ENCODE data around the gene KNDC1. TPM values are rescaled to one million over a fixed set of nuclear protein-coding genes. Genes with fewer than 3 reads are reported as not detected.

KNDC1 gene
- polyA plus RNA-seq, 1 donor: 10.7 TPM

Other genes starting within 250 kb of the KNDC1 start
- 0.12 TPM for gene CFAP46, start 217.6 kb upstream of the KNDC1 start, polyA plus RNA-seq (ENCODE audit: insufficient read length)
- gene ADGRA1, start 72.3 kb upstream of the KNDC1 start, polyA plus RNA-seq (ENCODE audit: insufficient read length): 4.0 TPM
- not detected for gene UTF1, start 70.0 kb downstream of the KNDC1 start, polyA plus RNA-seq (ENCODE audit: insufficient read length)
- 0.22 TPM for gene VENTX, start 77.6 kb downstream of the KNDC1 start, polyA plus RNA-seq (ENCODE audit: insufficient read length)
- gene ADAM8, start 116.6 kb downstream of the KNDC1 start, polyA plus RNA-seq (ENCODE audit: insufficient read length): 3.3 TPM
- 50.3 TPM for gene TUBGCP2, start 148.7 kb downstream of the KNDC1 start, polyA plus RNA-seq (ENCODE audit: insufficient read length)
- 40.7 TPM for gene ZNF511, start 148.7 kb downstream of the KNDC1 start, polyA plus RNA-seq (ENCODE audit: insufficient read length)
- gene CALY, start 176.7 kb downstream of the KNDC1 start, polyA plus RNA-seq (ENCODE audit: insufficient read length): not detected
- gene PRAP1, start 187.2 kb downstream of the KNDC1 start, polyA plus RNA-seq (ENCODE audit: insufficient read length): 0.22 TPM
- 5.4 TPM for gene FUOM, start 197.8 kb downstream of the KNDC1 start, polyA plus RNA-seq (ENCODE audit: insufficient read length)
- gene ECHS1, start 213.1 kb downstream of the KNDC1 start, polyA plus RNA-seq (ENCODE audit: insufficient read length): 152 TPM
- gene PAOX, start 219.0 kb downstream of the KNDC1 start, polyA plus RNA-seq (ENCODE audit: insufficient read length): 4.7 TPM
- 47.4 TPM for gene MTG1, start 233.9 kb downstream of the KNDC1 start, polyA plus RNA-seq (ENCODE audit: insufficient read length)

All from hindlimb muscle (tissue), 1 donor.